HepG2 (cell line): ENCODE results near the gene SERHL2.

ENCODE experiments used
- CREB1 ChIP-seq, 2 experiments: fragments of 450-650 bp in 1 of 2; IDR thresholded peaks; 2 replicates each; pipeline ENCODE4 v1.6.1; 2016 to 2017; ENCODE audit warnings: control low read depth in 1 of 2, mild to moderate bottlenecking in 1 of 2, missing compliant biosample characterization in 1 of 2, missing genetic modification characterization in 1 of 2
- CTCF ChIP-seq: sonication (generic); formaldehyde crosslinking; IDR thresholded peaks from 2 replicates; pipeline ENCODE4 v1.5.0; 2020; ENCODE audit warnings: mild to moderate bottlenecking, missing genetic modification reagents, moderate library complexity
- DBP ChIP-seq: sonication (generic); formaldehyde crosslinking; IDR thresholded peaks from 2 replicates; pipeline ENCODE4 v1.4.0; 2020; ENCODE audit warnings: missing genetic modification reagents; ENCODE audit errors: not compliant biosample characterization
- JUN ChIP-seq: sonication (generic); formaldehyde crosslinking; IDR thresholded peaks from 2 replicates; pipeline ENCODE4 v1.4.0; 2020; ENCODE audit warnings: mild to moderate bottlenecking, missing genetic modification reagents
- MTA3 ChIP-seq: sonication (generic); formaldehyde crosslinking; IDR thresholded peaks from 2 replicates; pipeline ENCODE4 v1.4.0; 2020; ENCODE audit warnings: missing genetic modification reagents
- NFYB ChIP-seq: sonication (generic); formaldehyde crosslinking; IDR thresholded peaks from 2 replicates; pipeline ENCODE4 v1.4.0; 2020; ENCODE audit warnings: missing genetic modification reagents
- POLR2A ChIP-seq, 2 experiments: IDR thresholded peaks; 2 replicates each; pipeline ENCODE4 v1.6.1; 2011; ENCODE audit warnings: low read depth in 2 of 2, low read length in 2 of 2, mild to moderate bottlenecking in 1 of 2, moderate library complexity in 1 of 2; ENCODE audit not compliant: insufficient read depth in 1 of 2
- POLR2AphosphoS5 ChIP-seq: IDR thresholded peaks from 2 replicates; pipeline ENCODE4 v1.6.1; 2012; ENCODE audit warnings: low read depth, low read length
- ZNF552 ChIP-seq: sonication (generic); formaldehyde crosslinking; IDR thresholded peaks from 2 replicates; pipeline ENCODE4 v1.9.0; 2022; ENCODE audit warnings: missing genetic modification reagents, mild to moderate bottlenecking, borderline replicate concordance
- TF ChIP-seq, protein P1 (sequence below): sonication (generic); formaldehyde crosslinking; IDR thresholded peaks from 2 replicates; pipeline ENCODE4 v1.4.0; 2020; ENCODE audit warnings: missing genetic modification reagents, borderline replicate concordance
- TF ChIP-seq, protein P2 (sequence below): sonication (generic); formaldehyde crosslinking; IDR thresholded peaks from 2 replicates; pipeline ENCODE4 v1.8.1; 2022; ENCODE audit warnings: low read depth, mild to moderate bottlenecking, missing genetic modification reagents

GRCh38 chr22:42544686-42545085 is 9.1 kb upstream of the SERHL2 start:
- TF ChIP-seq POLR2A (IDR thresholded peaks at IDR 0.05; ENCODE audit: insufficient read depth in 1 of 2, low read depth in 2 of 2, low read length in 2 of 2) (no peak), NFYB (CRISPR knock-in tag) (no peak), MTA3 (CRISPR knock-in tag) (no peak), CREB1 (IDR thresholded peaks at IDR 0.05) (no peak), CREB1 (CRISPR knock-in tag; IDR thresholded peaks at IDR 0.05) (no peak), JUN (CRISPR knock-in tag) (no peak), POLR2AphosphoS5 (no peak), CTCF (CRISPR knock-in tag) (no peak), ZNF552 (CRISPR knock-in tag) (no peak), DBP (CRISPR knock-in tag) (no peak)
- TF ChIP-seq, protein P1, sequence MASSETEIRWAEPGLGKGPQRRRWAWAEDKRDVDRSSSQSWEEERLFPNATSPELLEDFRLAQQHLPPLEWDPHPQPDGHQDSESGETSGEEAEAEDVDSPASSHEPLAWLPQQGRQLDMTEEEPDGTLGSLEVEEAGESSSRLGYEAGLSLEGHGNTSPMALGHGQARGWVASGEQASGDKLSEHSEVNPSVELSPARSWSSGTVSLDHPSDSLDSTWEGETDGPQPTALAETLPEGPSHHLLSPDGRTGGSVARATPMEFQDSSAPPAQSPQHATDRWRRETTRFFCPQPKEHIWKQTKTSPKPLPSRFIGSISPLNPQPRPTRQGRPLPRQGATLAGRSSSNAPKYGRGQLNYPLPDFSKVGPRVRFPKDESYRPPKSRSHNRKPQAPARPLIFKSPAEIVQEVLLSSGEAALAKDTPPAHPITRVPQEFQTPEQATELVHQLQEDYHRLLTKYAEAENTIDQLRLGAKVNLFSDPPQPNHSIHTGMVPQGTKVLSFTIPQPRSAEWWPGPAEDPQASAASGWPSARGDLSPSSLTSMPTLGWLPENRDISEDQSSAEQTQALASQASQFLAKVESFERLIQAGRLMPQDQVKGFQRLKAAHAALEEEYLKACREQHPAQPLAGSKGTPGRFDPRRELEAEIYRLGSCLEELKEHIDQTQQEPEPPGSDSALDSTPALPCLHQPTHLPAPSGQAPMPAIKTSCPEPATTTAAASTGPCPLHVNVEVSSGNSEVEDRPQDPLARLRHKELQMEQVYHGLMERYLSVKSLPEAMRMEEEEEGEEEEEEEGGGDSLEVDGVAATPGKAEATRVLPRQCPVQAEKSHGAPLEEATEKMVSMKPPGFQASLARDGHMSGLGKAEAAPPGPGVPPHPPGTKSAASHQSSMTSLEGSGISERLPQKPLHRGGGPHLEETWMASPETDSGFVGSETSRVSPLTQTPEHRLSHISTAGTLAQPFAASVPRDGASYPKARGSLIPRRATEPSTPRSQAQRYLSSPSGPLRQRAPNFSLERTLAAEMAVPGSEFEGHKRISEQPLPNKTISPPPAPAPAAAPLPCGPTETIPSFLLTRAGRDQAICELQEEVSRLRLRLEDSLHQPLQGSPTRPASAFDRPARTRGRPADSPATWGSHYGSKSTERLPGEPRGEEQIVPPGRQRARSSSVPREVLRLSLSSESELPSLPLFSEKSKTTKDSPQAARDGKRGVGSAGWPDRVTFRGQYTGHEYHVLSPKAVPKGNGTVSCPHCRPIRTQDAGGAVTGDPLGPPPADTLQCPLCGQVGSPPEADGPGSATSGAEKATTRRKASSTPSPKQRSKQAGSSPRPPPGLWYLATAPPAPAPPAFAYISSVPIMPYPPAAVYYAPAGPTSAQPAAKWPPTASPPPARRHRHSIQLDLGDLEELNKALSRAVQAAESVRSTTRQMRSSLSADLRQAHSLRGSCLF (CRISPR knock-in tag), result no peak
- TF ChIP-seq, protein P2, sequence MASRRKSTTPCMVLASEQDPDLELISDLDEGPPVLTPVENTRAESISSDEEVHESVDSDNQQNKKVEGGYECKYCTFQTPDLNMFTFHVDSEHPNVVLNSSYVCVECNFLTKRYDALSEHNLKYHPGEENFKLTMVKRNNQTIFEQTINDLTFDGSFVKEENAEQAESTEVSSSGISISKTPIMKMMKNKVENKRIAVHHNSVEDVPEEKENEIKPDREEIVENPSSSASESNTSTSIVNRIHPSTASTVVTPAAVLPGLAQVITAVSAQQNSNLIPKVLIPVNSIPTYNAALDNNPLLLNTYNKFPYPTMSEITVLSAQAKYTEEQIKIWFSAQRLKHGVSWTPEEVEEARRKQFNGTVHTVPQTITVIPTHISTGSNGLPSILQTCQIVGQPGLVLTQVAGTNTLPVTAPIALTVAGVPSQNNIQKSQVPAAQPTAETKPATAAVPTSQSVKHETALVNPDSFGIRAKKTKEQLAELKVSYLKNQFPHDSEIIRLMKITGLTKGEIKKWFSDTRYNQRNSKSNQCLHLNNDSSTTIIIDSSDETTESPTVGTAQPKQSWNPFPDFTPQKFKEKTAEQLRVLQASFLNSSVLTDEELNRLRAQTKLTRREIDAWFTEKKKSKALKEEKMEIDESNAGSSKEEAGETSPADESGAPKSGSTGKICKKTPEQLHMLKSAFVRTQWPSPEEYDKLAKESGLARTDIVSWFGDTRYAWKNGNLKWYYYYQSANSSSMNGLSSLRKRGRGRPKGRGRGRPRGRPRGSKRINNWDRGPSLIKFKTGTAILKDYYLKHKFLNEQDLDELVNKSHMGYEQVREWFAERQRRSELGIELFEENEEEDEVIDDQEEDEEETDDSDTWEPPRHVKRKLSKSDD (CRISPR knock-in tag), result no peak
